ENCODE results near the gene KCNE5. TPM values are rescaled to one million over a fixed set of nuclear protein-coding genes. Genes with fewer than 3 reads are reported as not detected.

Gene KCNE5
- polyA plus RNA-seq, 1 donor from 2014 or later, result 0.42 TPM

GRCh38 chrX:109635146-109635545, 10.2 kb upstream of the KCNE5 start:
- Histone ChIP-seq H3K4me3 (ENCODE audit: low read length) (no peak overlapping the region), H3K27ac (ENCODE audit: low read length) (no peak overlapping the region), H3K9me2 (ENCODE audit: insufficient read depth, low read length) (no peaks in the 10 kb centered on the region), H3K27me3 (ENCODE audit: insufficient read depth, low read depth, low read length) (no peaks in the 10 kb centered on the region), H3K9ac (ENCODE audit: low read length) (no peak overlapping the region), H4K20me1 (ENCODE audit: insufficient read depth) (no peaks in the 10 kb centered on the region), H2AFZ (ENCODE audit: low read depth, low read length) (no peak overlapping the region), H3K36me3 (ENCODE audit: insufficient read depth, low read length) (no peaks in the 10 kb centered on the region), H3K79me2 (replicated peaks; ENCODE audit: insufficient read depth, low read length) (no peaks in the 10 kb centered on the region), H3K9me3 (ENCODE audit: low read length) (no peaks in the 10 kb centered on the region), H3K4me2 (ENCODE audit: low read length) (no peak overlapping the region), H3F3A (ENCODE audit: insufficient read depth, low read length, poor library complexity, severe bottlenecking) (no peaks in the 10 kb centered on the region)
- peak; percentile 20 for TF ChIP-seq CTCF (IDR thresholded peaks at IDR 0.05; ENCODE audit: poor library complexity, severe bottlenecking)
- no peak for TF ChIP-seq EZH2 (IDR thresholded peaks at IDR 0.05; ENCODE audit: borderline replicate concordance, insufficient read depth, low read length, poor library complexity, severe bottlenecking)
- TF ChIP-seq RAD21 (conservative IDR thresholded peaks at IDR 0.05), result no peak

- Histone ChIP-seq H3K27me3 (ENCODE audit: insufficient read depth, low read depth, low read length) (no peaks in the 10 kb centered on the region), H3F3A (ENCODE audit: insufficient read depth, low read length, poor library complexity, severe bottlenecking) (no peaks in the 10 kb centered on the region), H3K79me2 (replicated peaks; ENCODE audit: insufficient read depth, low read length) (no peaks in the 10 kb centered on the region), H3K9me2 (ENCODE audit: insufficient read depth, low read length) (no peaks in the 10 kb centered on the region), H2AFZ (ENCODE audit: low read depth, low read length) (no peak overlapping the region), H4K20me1 (ENCODE audit: insufficient read depth) (no peaks in the 10 kb centered on the region), H3K4me2 (ENCODE audit: low read length) (no peak overlapping the region), H3K9ac (ENCODE audit: low read length) (no peak overlapping the region), H3K9me3 (ENCODE audit: low read length) (no peaks in the 10 kb centered on the region), H3K4me3 (ENCODE audit: low read length) (no peak overlapping the region), H3K27ac (ENCODE audit: low read length) (no peak overlapping the region), H3K36me3 (ENCODE audit: insufficient read depth, low read length) (no peaks in the 10 kb centered on the region)
- TF ChIP-seq SMC3 (conservative IDR thresholded peaks at IDR 0.05; ENCODE audit: poor library complexity), result peak; percentile 36
- TF ChIP-seq RAD21 (conservative IDR thresholded peaks at IDR 0.05), result peak; percentile 25
- peak; percentile 39 for TF ChIP-seq CTCF (IDR thresholded peaks at IDR 0.05; ENCODE audit: poor library complexity, severe bottlenecking)
- TF ChIP-seq EZH2 (IDR thresholded peaks at IDR 0.05; ENCODE audit: borderline replicate concordance, insufficient read depth, low read length, poor library complexity, severe bottlenecking), result no peak
- TF ChIP-seq MXI1 (conservative IDR thresholded peaks at IDR 0.05; ENCODE audit: poor library complexity, severe bottlenecking), result no peak
Measured at GRCh38 chrX:109632906-109633504, 8.0 kb upstream of the KCNE5 start.

- Histone ChIP-seq H3K36me3 (ENCODE audit: insufficient read depth, low read length) (no peaks in the 10 kb centered on the region), H3K9me3 (ENCODE audit: low read length) (no peaks in the 10 kb centered on the region), H3K9me2 (ENCODE audit: insufficient read depth, low read length) (no peaks in the 10 kb centered on the region), H3F3A (ENCODE audit: insufficient read depth, low read length, poor library complexity, severe bottlenecking) (no peaks in the 10 kb centered on the region), H2AFZ (ENCODE audit: low read depth, low read length) (no peak overlapping the region), H3K79me2 (replicated peaks; ENCODE audit: insufficient read depth, low read length) (no peaks in the 10 kb centered on the region), H3K27me3 (ENCODE audit: insufficient read depth, low read depth, low read length) (no peaks in the 10 kb centered on the region), H3K4me3 (ENCODE audit: low read length) (no peak overlapping the region), H3K27ac (ENCODE audit: low read length) (no peak overlapping the region), H3K4me2 (ENCODE audit: low read length) (no peak overlapping the region), H4K20me1 (ENCODE audit: insufficient read depth) (no peaks in the 10 kb centered on the region), H3K9ac (ENCODE audit: low read length) (no peak overlapping the region)
- no peak for TF ChIP-seq TAF1 (IDR thresholded peaks at IDR 0.05; ENCODE audit: low read depth)
- no peak for TF ChIP-seq RAD21 (conservative IDR thresholded peaks at IDR 0.05)
- TF ChIP-seq SMC3 (conservative IDR thresholded peaks at IDR 0.05; ENCODE audit: poor library complexity), result no peak
- TF ChIP-seq EP300 (conservative IDR thresholded peaks at IDR 0.05; ENCODE audit: poor library complexity, severe bottlenecking), result no peak
- TF ChIP-seq EZH2 (IDR thresholded peaks at IDR 0.05; ENCODE audit: borderline replicate concordance, insufficient read depth, low read length, poor library complexity, severe bottlenecking), result no peak
- TF ChIP-seq REST (IDR thresholded peaks at IDR 0.05; ENCODE audit: borderline replicate concordance), result no peak
- no peak for TF ChIP-seq POLR2AphosphoS5 (IDR thresholded peaks at IDR 0.05)
- TF ChIP-seq MXI1 (conservative IDR thresholded peaks at IDR 0.05; ENCODE audit: poor library complexity, severe bottlenecking), result no peak
- TF ChIP-seq CTCF (IDR thresholded peaks at IDR 0.05; ENCODE audit: poor library complexity, severe bottlenecking), result no peak
Measured at GRCh38 chrX:109629310-109629709, 4.3 kb upstream of the KCNE5 start.

All from neural cell (in vitro differentiated cells).